Measurements from ENCODE around the gene MAP7D2.
A peak's percentile ranks its signal among the peaks of the same experiment; 100 is the strongest.
"Not testable (repeated sequence)": the region's sequence is repeated elsewhere in the genome, so short reads cannot be mapped to it uniquely, and the experiment has no call there.

The MAP7D2 gene

GRCh38 chrX:20132666-20133065 is 16.0 kb upstream of the MAP7D2 start:
- no peak for TF ChIP-seq CTCF (IDR thresholded peaks at IDR 0.05; ENCODE audit: low read length, missing control alignments)
- DNase-seq (ENCODE audit: low read depth), result no peak
- no peak overlapping the region for H3K4me3 ChIP-seq (replicated peaks; ENCODE audit: low read depth, low read length)

- DNase-seq (ENCODE audit: low read depth), result no peak
- no peak overlapping the region for H3K4me3 ChIP-seq (replicated peaks; ENCODE audit: low read depth, low read length)
- no peak for TF ChIP-seq CTCF (IDR thresholded peaks at IDR 0.05; ENCODE audit: low read length, missing control alignments)
Observed at GRCh38 chrX:20130357-20130756, 13.7 kb upstream of the MAP7D2 start.

DNA sequence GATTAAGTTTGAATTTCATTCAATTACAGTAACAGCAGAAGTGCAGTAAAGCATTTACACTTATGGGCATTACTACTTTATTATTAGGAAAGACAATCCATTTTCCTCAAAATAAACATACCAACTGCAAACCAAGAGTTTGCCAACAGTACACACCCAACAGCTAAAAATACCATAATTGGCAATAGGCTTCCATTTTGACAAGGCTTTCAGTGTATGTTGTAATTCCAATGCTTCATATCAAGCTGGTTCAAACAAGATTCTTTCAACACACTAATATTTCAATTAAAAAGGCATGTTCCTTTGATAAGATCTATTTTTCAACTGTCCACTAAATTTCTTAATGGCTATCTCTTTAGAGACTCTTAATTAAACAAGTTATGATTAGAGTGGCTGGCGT is 12.8 kb upstream of the MAP7D2 start:
- H3K4me3 ChIP-seq (replicated peaks; ENCODE audit: low read depth, low read length), result no peak overlapping the region
- TF ChIP-seq CTCF (IDR thresholded peaks at IDR 0.05; ENCODE audit: low read length, missing control alignments), result no peak
- DNase-seq (ENCODE audit: low read depth), result no peak

GRCh38 chrX:20128670-20129069 is 12.0 kb upstream of the MAP7D2 start:
- no peak for DNase-seq (ENCODE audit: low read depth)
- TF ChIP-seq CTCF (IDR thresholded peaks at IDR 0.05; ENCODE audit: low read length, missing control alignments), result no peak
- H3K4me3 ChIP-seq (replicated peaks; ENCODE audit: low read depth, low read length), result no peak overlapping the region

- not testable (repeated sequence) for DNase-seq (ENCODE audit: low read depth); H3K4me3 ChIP-seq (replicated peaks; ENCODE audit: low read depth, low read length)
- TF ChIP-seq CTCF (IDR thresholded peaks at IDR 0.05; ENCODE audit: low read length, missing control alignments), result peak; percentile 19
Observed at GRCh38 chrX:20127440-20127839, 10.7 kb upstream of the MAP7D2 start.

GRCh38 chrX:20126833-20127232 is 10.1 kb upstream of the MAP7D2 start:
- DNase-seq (ENCODE audit: low read depth); H3K4me3 ChIP-seq (replicated peaks; ENCODE audit: low read depth, low read length): not testable (repeated sequence)

GRCh38 chrX:20124964-20125363 is 8.3 kb upstream of the MAP7D2 start:
- no peak for TF ChIP-seq CTCF (IDR thresholded peaks at IDR 0.05; ENCODE audit: low read length, missing control alignments)
- DNase-seq (ENCODE audit: low read depth), result no peak
- no peak overlapping the region for H3K4me3 ChIP-seq (replicated peaks; ENCODE audit: low read depth, low read length)
